ENCODE data around the gene RAB31.

RAB31 gene

GRCh38 chr18:9824952-9825371 is 116.9 kb downstream of the RAB31 start:
- Mint-ChIP-seq H3K27ac (no peak overlapping the region), H3K4me3 (no peak overlapping the region), H3K36me3 (ENCODE audit: low read depth) (no peaks in the 10 kb centered on the region), H3K4me1 (no peaks in the 10 kb centered on the region), H3K27me3 (peaks cover 5% of the 10 kb centered on the region), H3K9me3 (no peaks in the 10 kb centered on the region)
- DNase-seq (no peak), ATAC-seq (no peak)

GRCh38 chr18:9825571-9826073 is 117.5 kb downstream of the RAB31 start:
- DNase-seq (no peak), ATAC-seq (no peak)
- Mint-ChIP-seq H3K36me3 (ENCODE audit: low read depth) (no peaks in the 10 kb centered on the region), H3K27ac (no peak overlapping the region), H3K4me1 (no peaks in the 10 kb centered on the region), H3K4me3 (no peak overlapping the region), H3K9me3 (no peaks in the 10 kb centered on the region), H3K27me3 (peaks cover 5% of the 10 kb centered on the region)

DNA sequence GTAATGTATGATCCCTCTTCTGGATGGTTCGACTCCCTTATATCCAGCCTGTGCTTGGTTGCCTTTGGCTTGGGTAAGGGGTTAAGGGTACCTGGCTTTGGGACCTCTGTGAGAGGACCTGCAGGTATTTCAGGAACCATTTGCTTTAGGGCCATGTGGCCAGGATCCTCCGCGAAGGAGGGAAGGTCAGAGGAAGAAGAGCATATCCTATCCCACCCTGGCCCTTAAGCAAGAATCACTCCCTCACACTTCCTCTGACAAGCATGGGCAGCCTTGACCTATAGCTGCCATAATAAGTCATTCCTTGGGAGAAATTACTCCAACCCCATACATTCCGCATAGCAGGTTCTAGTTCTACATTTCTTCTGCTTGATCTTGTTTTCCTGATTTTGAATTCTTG is 118.6 kb downstream of the RAB31 start:
- Mint-ChIP-seq H3K4me1 (no peaks in the 10 kb centered on the region), H3K27ac (no peak overlapping the region), H3K9me3 (no peaks in the 10 kb centered on the region), H3K36me3 (ENCODE audit: low read depth) (no peaks in the 10 kb centered on the region), H3K4me3 (no peak overlapping the region), H3K27me3 (peaks cover 5% of the 10 kb centered on the region)
- DNase-seq, result no peak
- no peak for ATAC-seq

GRCh38 chr18:9827211-9827792 is 119.2 kb downstream of the RAB31 start:
- Mint-ChIP-seq H3K9me3 (no peaks in the 10 kb centered on the region), H3K36me3 (ENCODE audit: low read depth) (no peaks in the 10 kb centered on the region), H3K4me3 (no peak overlapping the region), H3K4me1 (no peaks in the 10 kb centered on the region), H3K27me3 (peaks cover 3% of the 10 kb centered on the region), H3K27ac (no peak overlapping the region)
- no peak for ATAC-seq
- DNase-seq, result no peak

DNA sequence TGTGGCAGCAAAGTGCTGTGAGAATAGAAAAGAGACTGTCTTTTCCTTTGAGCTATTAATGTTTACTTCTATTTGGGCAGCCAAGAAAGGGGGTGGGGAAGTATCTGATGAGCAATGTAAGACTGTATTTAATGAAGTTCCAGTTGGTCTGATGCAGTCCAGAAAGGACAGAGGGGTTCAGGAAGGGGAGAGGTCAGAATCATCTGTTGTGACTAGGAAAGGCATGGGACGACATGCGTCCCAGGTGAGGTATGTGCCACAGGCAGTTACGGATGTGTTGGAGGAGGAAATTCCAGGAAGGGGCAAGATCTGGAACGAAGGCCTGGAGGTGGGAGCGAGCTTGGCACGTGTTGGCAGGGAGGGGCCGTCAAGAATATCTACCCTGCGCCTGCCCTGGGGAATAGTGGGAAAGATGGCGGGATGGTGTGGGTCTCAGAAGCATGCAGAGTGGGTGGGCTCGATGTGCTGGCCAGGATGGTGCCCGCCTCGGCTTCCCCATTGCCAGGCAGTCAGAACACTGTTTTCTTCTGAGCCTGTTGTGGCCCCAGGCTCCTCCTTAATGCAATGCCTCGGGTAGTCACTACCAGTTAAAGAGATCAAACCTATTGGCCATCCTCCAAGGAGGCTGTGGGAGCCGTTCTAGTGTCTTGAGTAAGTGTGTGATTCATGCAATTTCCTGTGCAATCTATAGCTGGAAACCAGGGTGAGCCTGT is 119.8 kb downstream of the RAB31 start:
- no peaks in the 10 kb centered on the region for H3K9me3 Mint-ChIP-seq
- no peak for DNase-seq
- H3K27ac Mint-ChIP-seq, result no peak overlapping the region
- no peaks in the 10 kb centered on the region for H3K36me3 Mint-ChIP-seq (ENCODE audit: low read depth)
- H3K27me3 Mint-ChIP-seq, result peaks cover 3% of the 10 kb centered on the region
- no peak overlapping the region for H3K4me3 Mint-ChIP-seq
- H3K4me1 Mint-ChIP-seq, result no peaks in the 10 kb centered on the region
- no peak for ATAC-seq

- Mint-ChIP-seq H3K36me3 (ENCODE audit: low read depth) (no peaks in the 10 kb centered on the region), H3K4me1 (no peaks in the 10 kb centered on the region), H3K27ac (no peak overlapping the region), H3K9me3 (no peaks in the 10 kb centered on the region), H3K4me3 (no peak overlapping the region), H3K27me3 (peaks cover 4% of the 10 kb centered on the region)
- DNase-seq (no peak), ATAC-seq (no peak)
Observed at GRCh38 chr18:9828506-9829396, 120.7 kb downstream of the RAB31 start.

- no peak for DNase-seq
- no peak for ATAC-seq
- no peak overlapping the region for H3K27ac Mint-ChIP-seq
- no peaks in the 10 kb centered on the region for H3K9me3 Mint-ChIP-seq
- no peak overlapping the region for H3K4me3 Mint-ChIP-seq
- no peaks in the 10 kb centered on the region for H3K4me1 Mint-ChIP-seq
- H3K27me3 Mint-ChIP-seq, result peaks cover 4% of the 10 kb centered on the region
- no peaks in the 10 kb centered on the region for H3K36me3 Mint-ChIP-seq (ENCODE audit: low read depth)
Observed at GRCh38 chr18:9829397-9829712, 121.3 kb downstream of the RAB31 start.

- no peak overlapping the region for H3K27ac Mint-ChIP-seq
- no peak overlapping the region for H3K4me3 Mint-ChIP-seq
- no peak for ATAC-seq
Observed at GRCh38 chr18:9831036-9831722, 123.1 kb downstream of the RAB31 start.

GRCh38 chr18:9831723-9832199 is 123.7 kb downstream of the RAB31 start:
- Mint-ChIP-seq H3K4me3 (no peak overlapping the region), H3K36me3 (ENCODE audit: low read depth) (no peaks in the 10 kb centered on the region), H3K27me3 (peaks cover 5% of the 10 kb centered on the region), H3K9me3 (no peaks in the 10 kb centered on the region), H3K4me1 (no peaks in the 10 kb centered on the region), H3K27ac (no peak overlapping the region)
- no peak for DNase-seq
- no peak for ATAC-seq

More at GRCh38 chr18:9831036-9831722, 123.1 kb downstream of the RAB31 start:
- Mint-ChIP-seq H3K9me3 (no peaks in the 10 kb centered on the region), H3K36me3 (ENCODE audit: low read depth) (no peaks in the 10 kb centered on the region), H3K4me1 (no peaks in the 10 kb centered on the region), H3K27me3 (peaks cover 2% of the 10 kb centered on the region)
- no peak for DNase-seq

DNA sequence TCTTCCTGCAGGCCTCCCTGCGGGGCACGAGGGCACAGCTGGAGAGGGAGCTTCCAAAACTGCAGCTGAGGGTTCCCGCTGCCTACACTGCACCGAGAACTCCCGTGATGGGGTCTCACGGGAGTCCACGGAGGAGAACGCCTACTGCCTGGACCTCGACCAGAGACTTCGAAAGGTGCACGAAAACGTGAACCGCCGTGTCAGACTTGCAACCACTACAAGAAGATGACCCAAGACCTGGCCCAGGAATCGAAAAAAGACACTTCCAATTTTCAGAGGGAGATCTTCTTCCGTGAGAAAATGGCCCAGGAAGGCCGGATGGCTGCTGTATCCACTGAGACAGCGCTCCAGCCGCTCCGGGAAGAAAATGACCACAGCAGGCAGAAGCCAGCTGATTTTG is 124.8 kb downstream of the RAB31 start:
- peaks cover 8% of the 10 kb centered on the region for H3K27me3 Mint-ChIP-seq
- no peak for DNase-seq
- H3K36me3 Mint-ChIP-seq (ENCODE audit: low read depth), result no peaks in the 10 kb centered on the region
- H3K27ac Mint-ChIP-seq, result no peak overlapping the region
- H3K4me3 Mint-ChIP-seq, result no peak overlapping the region
- no peaks in the 10 kb centered on the region for H3K9me3 Mint-ChIP-seq
- no peak for ATAC-seq
- H3K4me1 Mint-ChIP-seq, result no peaks in the 10 kb centered on the region

- no peak for ATAC-seq
- no peak for DNase-seq
- H3K4me3 Mint-ChIP-seq, result no peak overlapping the region
- H3K4me1 Mint-ChIP-seq, result no peaks in the 10 kb centered on the region
- peaks cover 8% of the 10 kb centered on the region for H3K27me3 Mint-ChIP-seq
- no peaks in the 10 kb centered on the region for H3K9me3 Mint-ChIP-seq
- no peaks in the 10 kb centered on the region for H3K36me3 Mint-ChIP-seq (ENCODE audit: low read depth)
- no peak overlapping the region for H3K27ac Mint-ChIP-seq
Observed at GRCh38 chr18:9834551-9834950, 126.5 kb downstream of the RAB31 start.

DNA sequence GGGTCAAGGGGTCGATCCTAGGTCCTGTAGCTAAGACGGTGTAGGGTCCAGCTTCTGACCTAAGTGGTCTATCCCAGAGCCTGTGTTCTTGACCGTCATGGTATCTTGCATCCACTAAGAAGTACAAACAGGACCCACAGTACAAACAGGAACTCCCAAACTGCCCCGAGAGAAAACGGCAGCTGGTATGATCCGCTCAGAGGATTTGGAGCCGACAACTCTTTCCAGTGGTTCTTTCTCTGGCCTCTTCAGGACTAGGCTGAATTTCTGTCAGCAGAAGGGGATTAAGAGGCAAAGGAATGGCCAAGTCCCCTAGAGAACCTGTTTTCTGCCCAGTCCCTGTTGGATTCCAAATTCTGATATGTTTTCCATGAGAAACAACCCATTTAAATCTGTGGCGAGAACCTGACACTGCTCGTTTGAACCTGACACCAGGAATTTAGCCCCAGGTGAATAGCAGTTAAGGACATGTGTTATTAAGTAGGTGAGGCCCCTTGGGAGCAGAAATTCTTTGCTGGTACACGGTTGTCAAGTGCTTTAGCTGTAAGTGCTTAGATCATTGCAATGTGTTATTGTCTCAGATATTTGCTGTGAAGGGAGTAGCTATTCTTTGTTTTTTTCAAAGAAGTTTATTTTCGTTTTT is 127.1 kb downstream of the RAB31 start:
- Mint-ChIP-seq H3K27me3 (peaks cover 8% of the 10 kb centered on the region), H3K36me3 (ENCODE audit: low read depth) (no peaks in the 10 kb centered on the region), H3K4me3 (no peak overlapping the region), H3K27ac (no peak overlapping the region), H3K4me1 (no peaks in the 10 kb centered on the region), H3K9me3 (no peaks in the 10 kb centered on the region)
- ATAC-seq, result no peak
- DNase-seq, result no peak

- Mint-ChIP-seq H3K36me3 (ENCODE audit: low read depth) (no peaks in the 10 kb centered on the region), H3K27me3 (peaks cover 8% of the 10 kb centered on the region), H3K9me3 (no peaks in the 10 kb centered on the region), H3K4me3 (no peak overlapping the region), H3K27ac (no peak overlapping the region), H3K4me1 (no peaks in the 10 kb centered on the region)
- no peak for ATAC-seq
- DNase-seq, result no peak
Observed at GRCh38 chr18:9835825-9836224, 127.7 kb downstream of the RAB31 start.

Measured in activated naive CD8-positive, alpha-beta T cell treated with anti-CD3 and anti-CD28 coated beads, Interleukin-2, amount 50 U/mL, for 24 hours (primary cell).